ENCODE results near the gene PDGFB. TPM values are rescaled to one million over a fixed set of nuclear protein-coding genes. Genes with fewer than 3 reads are reported as not detected.

PDGFB gene
- total RNA-seq, 1 experiment from 2014 or later, result 2.9 TPM

DNA sequence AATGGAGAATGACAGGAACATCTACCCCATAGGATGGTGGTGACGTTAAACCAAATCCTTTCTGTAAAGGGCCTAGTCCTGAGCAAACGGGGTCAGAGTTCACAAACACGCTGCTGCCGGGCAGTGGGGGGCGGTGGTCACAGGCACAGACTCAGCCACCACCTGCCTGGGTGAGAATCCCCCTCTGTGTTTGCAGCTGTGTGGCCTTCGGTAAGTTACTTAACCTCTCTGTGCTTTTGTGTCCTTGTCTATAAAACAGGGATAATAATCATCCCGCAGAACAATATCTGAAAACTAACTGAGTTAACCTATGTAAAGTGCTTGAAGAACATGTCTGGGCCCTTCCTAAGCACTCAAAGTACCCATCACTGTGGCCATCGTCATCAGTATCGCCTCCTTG is 26.0 kb upstream of the PDGFB start:
- H3K4me2 ChIP-seq (ENCODE audit: low read depth, low read length, poor library complexity, severe bottlenecking), result no peak overlapping the region
- no peak for DNase-seq
- H3K27ac ChIP-seq (ENCODE audit: low read length), result no peak overlapping the region
- no peaks in the 10 kb centered on the region for H3K36me3 ChIP-seq (ENCODE audit: insufficient read depth, low read length)
- H3K9me3 ChIP-seq (ENCODE audit: low read length), result no peaks in the 10 kb centered on the region
- H4K20me1 ChIP-seq (ENCODE audit: insufficient read depth, low read depth, low read length), result no peaks in the 10 kb centered on the region
- H3K79me2 ChIP-seq (ENCODE audit: low read length), result no peaks in the 10 kb centered on the region
- no peaks in the 10 kb centered on the region for H3K27me3 ChIP-seq (ENCODE audit: low read length)
- no peak overlapping the region for H2AFZ ChIP-seq (ENCODE audit: low read length)
- peaks cover 8% of the 10 kb centered on the region for H3K4me1 ChIP-seq (ENCODE audit: low read length)
- no peak overlapping the region for H3K9ac ChIP-seq (ENCODE audit: low read length)
- no peak overlapping the region for H3K4me3 ChIP-seq (ENCODE audit: low read length)
- H3K9me2 ChIP-seq (replicated peaks; ENCODE audit: insufficient read depth, low read length), result no peaks in the 10 kb centered on the region

GRCh38 chr22:39270280-39270679 is 25.5 kb upstream of the PDGFB start:
- no peaks in the 10 kb centered on the region for H3K9me2 ChIP-seq (replicated peaks; ENCODE audit: insufficient read depth, low read length)
- H3K4me2 ChIP-seq (ENCODE audit: low read depth, low read length, poor library complexity, severe bottlenecking), result no peak overlapping the region
- no peaks in the 10 kb centered on the region for H3K36me3 ChIP-seq (ENCODE audit: insufficient read depth, low read length)
- no peak overlapping the region for H3K9ac ChIP-seq (ENCODE audit: low read length)
- no peaks in the 10 kb centered on the region for H3K27me3 ChIP-seq (ENCODE audit: low read length)
- peaks cover 8% of the 10 kb centered on the region for H3K4me1 ChIP-seq (ENCODE audit: low read length)
- H4K20me1 ChIP-seq (ENCODE audit: insufficient read depth, low read depth, low read length), result no peaks in the 10 kb centered on the region
- H3K79me2 ChIP-seq (ENCODE audit: low read length), result no peaks in the 10 kb centered on the region
- DNase-seq, result no peak
- no peaks in the 10 kb centered on the region for H3K9me3 ChIP-seq (ENCODE audit: low read length)
- H3K27ac ChIP-seq (ENCODE audit: low read length), result no peak overlapping the region
- no peak overlapping the region for H2AFZ ChIP-seq (ENCODE audit: low read length)
- H3K4me3 ChIP-seq (ENCODE audit: low read length), result no peak overlapping the region

DNA sequence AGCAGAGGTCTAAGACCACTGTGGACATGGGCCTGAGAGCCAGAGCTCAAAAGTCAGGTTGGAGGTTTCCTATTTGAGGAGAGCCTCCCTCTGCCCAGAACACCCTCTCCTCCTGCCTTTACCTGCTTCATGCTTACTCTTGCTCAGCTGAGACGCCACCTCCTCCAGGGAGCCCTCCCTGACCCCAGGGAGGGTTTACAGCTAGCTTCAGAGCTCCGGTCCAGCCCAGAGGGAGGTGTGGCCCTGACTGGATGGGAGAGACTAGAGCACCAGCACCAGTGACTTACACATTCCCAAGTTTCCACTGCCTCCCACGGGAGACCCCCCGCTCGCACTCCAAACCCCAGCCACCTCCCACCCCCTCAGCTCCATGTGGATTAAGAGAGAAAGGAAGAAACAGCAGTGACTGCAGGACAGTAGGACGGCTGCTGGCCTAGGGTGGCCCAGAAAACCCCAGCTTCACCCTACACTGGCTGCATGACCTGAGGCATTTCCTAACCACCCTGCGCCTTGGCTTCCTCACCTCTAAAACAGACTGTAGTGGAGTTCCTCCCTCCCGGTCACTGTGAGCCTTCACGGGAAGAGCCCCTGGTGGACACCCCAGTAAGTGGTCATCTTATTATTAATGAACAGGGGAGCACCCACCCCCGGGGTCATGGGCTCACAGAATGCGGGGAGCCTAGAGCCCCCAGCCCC is 24.5 kb upstream of the PDGFB start:
- Histone ChIP-seq H3K4me3 (ENCODE audit: low read length) (no peak overlapping the region), H3K4me2 (ENCODE audit: low read depth, low read length, poor library complexity, severe bottlenecking) (no peak overlapping the region), H3K4me1 (ENCODE audit: low read length) (peaks cover 8% of the 10 kb centered on the region), H3K27ac (ENCODE audit: low read length) (no peak overlapping the region), H2AFZ (ENCODE audit: low read length) (no peak overlapping the region), H3K9ac (ENCODE audit: low read length) (no peak overlapping the region), H3K27me3 (ENCODE audit: low read length) (no peaks in the 10 kb centered on the region), H4K20me1 (ENCODE audit: insufficient read depth, low read depth, low read length) (no peaks in the 10 kb centered on the region), H3K9me2 (replicated peaks; ENCODE audit: insufficient read depth, low read length) (no peaks in the 10 kb centered on the region), H3K79me2 (ENCODE audit: low read length) (no peaks in the 10 kb centered on the region), H3K36me3 (ENCODE audit: insufficient read depth, low read length) (no peaks in the 10 kb centered on the region), H3K9me3 (ENCODE audit: low read length) (no peaks in the 10 kb centered on the region)
- DNase-seq, result no peak

- Histone ChIP-seq H3K9ac (ENCODE audit: low read length) (no peak overlapping the region), H3K79me2 (ENCODE audit: low read length) (no peaks in the 10 kb centered on the region), H3K4me2 (ENCODE audit: low read depth, low read length, poor library complexity, severe bottlenecking) (peak overlapping the region; percentile 47), H3K4me1 (ENCODE audit: low read length) (peaks cover 8% of the 10 kb centered on the region), H2AFZ (ENCODE audit: low read length) (no peak overlapping the region), H3K9me2 (replicated peaks; ENCODE audit: insufficient read depth, low read length) (no peaks in the 10 kb centered on the region), H3K27me3 (ENCODE audit: low read length) (no peaks in the 10 kb centered on the region), H3K36me3 (ENCODE audit: insufficient read depth, low read length) (no peaks in the 10 kb centered on the region), H4K20me1 (ENCODE audit: insufficient read depth, low read depth, low read length) (no peaks in the 10 kb centered on the region), H3K4me3 (ENCODE audit: low read length) (no peak overlapping the region), H3K27ac (ENCODE audit: low read length) (no peak overlapping the region), H3K9me3 (ENCODE audit: low read length) (no peaks in the 10 kb centered on the region)
- no peak for DNase-seq
Observed at GRCh38 chr22:39268645-39269044, 23.9 kb upstream of the PDGFB start.

- Histone ChIP-seq H3K9ac (ENCODE audit: low read length) (no peak overlapping the region), H2AFZ (ENCODE audit: low read length) (no peak overlapping the region), H3K27me3 (ENCODE audit: low read length) (no peaks in the 10 kb centered on the region), H3K9me2 (replicated peaks; ENCODE audit: insufficient read depth, low read length) (no peaks in the 10 kb centered on the region), H4K20me1 (ENCODE audit: insufficient read depth, low read depth, low read length) (no peaks in the 10 kb centered on the region), H3K4me2 (ENCODE audit: low read depth, low read length, poor library complexity, severe bottlenecking) (peak overlapping the region; percentile 47), H3K27ac (ENCODE audit: low read length) (no peak overlapping the region), H3K79me2 (ENCODE audit: low read length) (no peaks in the 10 kb centered on the region), H3K4me3 (ENCODE audit: low read length) (no peak overlapping the region), H3K4me1 (ENCODE audit: low read length) (peaks cover 8% of the 10 kb centered on the region), H3K36me3 (ENCODE audit: insufficient read depth, low read length) (no peaks in the 10 kb centered on the region), H3K9me3 (ENCODE audit: low read length) (no peaks in the 10 kb centered on the region)
- no peak for DNase-seq
Observed at GRCh38 chr22:39267974-39268373, 23.2 kb upstream of the PDGFB start.

- no peaks in the 10 kb centered on the region for H3K36me3 ChIP-seq (ENCODE audit: insufficient read depth, low read length)
- peaks cover 13% of the 10 kb centered on the region for H3K4me1 ChIP-seq (ENCODE audit: low read length)
- no peaks in the 10 kb centered on the region for H3K9me2 ChIP-seq (replicated peaks; ENCODE audit: insufficient read depth, low read length)
- no peaks in the 10 kb centered on the region for H3K9me3 ChIP-seq (ENCODE audit: low read length)
- no peak overlapping the region for H3K27ac ChIP-seq (ENCODE audit: low read length)
- no peak overlapping the region for H3K4me3 ChIP-seq (ENCODE audit: low read length)
- peak; percentile 43 for DNase-seq
- H4K20me1 ChIP-seq (ENCODE audit: insufficient read depth, low read depth, low read length), result no peaks in the 10 kb centered on the region
- no peaks in the 10 kb centered on the region for H3K79me2 ChIP-seq (ENCODE audit: low read length)
- no peak overlapping the region; the same call in 1 of the 2 replicates for H2AFZ ChIP-seq (ENCODE audit: low read length)
- H3K9ac ChIP-seq (ENCODE audit: low read length), result no peak overlapping the region
- no peak overlapping the region for H3K4me2 ChIP-seq (ENCODE audit: low read depth, low read length, poor library complexity, severe bottlenecking)
- H3K27me3 ChIP-seq (ENCODE audit: low read length), result no peaks in the 10 kb centered on the region
Observed at GRCh38 chr22:39266398-39267030, 21.7 kb upstream of the PDGFB start.

DNA sequence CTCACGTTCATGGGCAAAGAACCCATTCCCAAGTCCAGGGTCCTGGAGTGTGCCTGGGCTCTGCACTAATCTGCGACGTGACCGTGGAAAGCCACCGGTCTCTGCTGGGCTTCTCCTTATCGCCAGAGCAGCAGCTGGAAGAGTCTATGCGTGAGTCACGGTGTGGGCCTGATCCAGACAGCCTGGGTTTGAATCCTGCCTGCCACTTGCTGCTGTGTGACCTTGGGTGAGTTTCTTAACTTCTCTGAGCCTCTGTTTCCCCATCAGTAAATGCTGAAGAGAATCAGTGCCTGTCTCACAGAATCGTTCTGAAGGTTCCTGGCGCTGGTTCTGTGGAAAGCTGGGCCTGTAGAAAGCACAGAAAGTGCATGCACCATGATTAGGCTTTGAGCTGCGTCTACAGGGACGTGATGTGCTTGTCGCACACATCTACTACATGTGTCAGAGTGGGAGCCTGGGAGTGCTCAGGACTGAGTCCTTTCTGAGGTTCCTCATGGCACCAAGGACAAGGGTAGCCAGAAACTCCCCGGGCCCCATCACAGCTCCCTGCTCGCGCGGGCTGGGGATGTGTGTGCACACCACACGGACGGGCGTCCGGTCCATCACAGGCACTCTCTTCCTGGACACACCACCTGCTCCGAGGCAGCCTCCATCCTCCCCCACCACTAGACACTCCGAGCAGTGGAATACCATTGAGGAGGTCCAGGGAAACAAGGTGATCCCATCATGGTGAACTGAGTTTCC is 20.5 kb upstream of the PDGFB start:
- no peaks in the 10 kb centered on the region for H4K20me1 ChIP-seq (ENCODE audit: insufficient read depth, low read depth, low read length)
- H3K36me3 ChIP-seq (ENCODE audit: insufficient read depth, low read length), result no peaks in the 10 kb centered on the region
- DNase-seq, result no peak
- H2AFZ ChIP-seq (ENCODE audit: low read length), result no peak overlapping the region
- no peaks in the 10 kb centered on the region for H3K27me3 ChIP-seq (ENCODE audit: low read length)
- H3K9me2 ChIP-seq (replicated peaks; ENCODE audit: insufficient read depth, low read length), result no peaks in the 10 kb centered on the region
- no peak overlapping the region for H3K9ac ChIP-seq (ENCODE audit: low read length)
- no peak overlapping the region for H3K4me3 ChIP-seq (ENCODE audit: low read length)
- H3K4me2 ChIP-seq (ENCODE audit: low read depth, low read length, poor library complexity, severe bottlenecking), result no peak overlapping the region
- no peak overlapping the region for H3K27ac ChIP-seq (ENCODE audit: low read length)
- H3K79me2 ChIP-seq (ENCODE audit: low read length), result no peaks in the 10 kb centered on the region
- no peaks in the 10 kb centered on the region for H3K9me3 ChIP-seq (ENCODE audit: low read length)
- peaks cover 13% of the 10 kb centered on the region for H3K4me1 ChIP-seq (ENCODE audit: low read length)

- Histone ChIP-seq H4K20me1 (ENCODE audit: insufficient read depth, low read depth, low read length) (no peaks in the 10 kb centered on the region), H3K27me3 (ENCODE audit: low read length) (no peaks in the 10 kb centered on the region), H3K4me3 (ENCODE audit: low read length) (no peak overlapping the region), H2AFZ (ENCODE audit: low read length) (no peak overlapping the region), H3K36me3 (ENCODE audit: insufficient read depth, low read length) (no peaks in the 10 kb centered on the region), H3K9ac (ENCODE audit: low read length) (no peak overlapping the region), H3K9me3 (ENCODE audit: low read length) (no peaks in the 10 kb centered on the region), H3K27ac (ENCODE audit: low read length) (no peak overlapping the region), H3K9me2 (replicated peaks; ENCODE audit: insufficient read depth, low read length) (no peaks in the 10 kb centered on the region), H3K79me2 (ENCODE audit: low read length) (no peaks in the 10 kb centered on the region), H3K4me1 (ENCODE audit: low read length) (peaks cover 13% of the 10 kb centered on the region), H3K4me2 (ENCODE audit: low read depth, low read length, poor library complexity, severe bottlenecking) (no peak overlapping the region)
- no peak for DNase-seq
Observed at GRCh38 chr22:39264349-39265038, 19.7 kb upstream of the PDGFB start.

Measured in Karpas-422 (cell line).